Endothelial cell of umbilical vein (primary cell): ENCODE data around the gene GABARAP.

Source experiments
- CTCF ChIP-seq, 2 donors: IDR thresholded peaks; 1 replicate in 1 of 2; 2 replicates in 1 of 2; pipeline ENCODE4 v1.5.1; 2011; ENCODE audit warnings: low read length in 2 of 2, mild to moderate bottlenecking in 2 of 2, moderate library complexity in 2 of 2, control low read depth in 1 of 2, inconsistent platforms in 1 of 2, low read depth in 1 of 2; ENCODE audit not compliant: insufficient read depth in 1 of 2; ENCODE audit errors: extremely low read depth in 1 of 2
- EZH2 ChIP-seq: IDR thresholded peaks from 2 replicates; pipeline ENCODE4 v1.6.1; 2012; ENCODE audit warnings: borderline replicate concordance, low read depth, mild to moderate bottlenecking, moderate library complexity, low read length, inconsistent platforms; ENCODE audit not compliant: severe bottlenecking
- GATA2 ChIP-seq: IDR thresholded peaks from 2 replicates; pipeline ENCODE4 v1.7.0; 2011; ENCODE audit warnings: low read depth, mild to moderate bottlenecking, moderate library complexity, mixed read lengths, low read length; ENCODE audit not compliant: insufficient read length, insufficient read depth
- JUN ChIP-seq: IDR thresholded peaks from 2 replicates; pipeline ENCODE4 v1.6.1; 2011; ENCODE audit warnings: borderline replicate concordance, low read depth; ENCODE audit not compliant: insufficient read length, insufficient read depth
- MAX ChIP-seq: IDR thresholded peaks from 2 replicates; pipeline ENCODE4 v1.6.1; 2011; ENCODE audit not compliant: insufficient read depth, insufficient read length
- POLR2A ChIP-seq: IDR thresholded peaks from 2 replicates; pipeline ENCODE4 v1.6.1; 2012; ENCODE audit warnings: low read depth, mild to moderate bottlenecking, control low read depth, low read length

GRCh38 chr17:7235693-7236665 is 6.3 kb downstream of the GABARAP start:
- peak; percentile 3 for TF ChIP-seq JUN
- TF ChIP-seq CTCF (IDR thresholded peaks at IDR 0.05; ENCODE audit: extremely low read depth in 1 of 2, insufficient read depth in 1 of 2, low read depth in 1 of 2, low read length in 2 of 2): no peak
- TF ChIP-seq POLR2A: peak; percentile 45
- TF ChIP-seq MAX: no peak
- TF ChIP-seq EZH2: no peak
- no peak for TF ChIP-seq GATA2
